BJ (cell line): ENCODE data around the gene COL20A1. TPM values are rescaled to one million over a fixed set of nuclear protein-coding genes. Genes with fewer than 3 reads are reported as not detected.

Experiments
- CTCF ChIA-PET: fragments of 350-600 bp; formaldehyde crosslinking; extraction: SDS; loops from one replicate; lab custom pipeline; 2021; ENCODE audit warnings: antibody characterized with exemption, inconsistent platforms; lab: Yijun Ruan, JAX
- POLR2A ChIA-PET: fragments of 300-600 bp; sonication (Branson Sonifier 250); formaldehyde crosslinking; extraction: SDS; loops from one replicate; lab custom pipeline; 2021; ENCODE audit warnings: antibody characterized with exemption; lab: Charles Lee
- DNase-seq: peaks from one replicate; pipeline ENCODE4 v3.0.0-alpha.2; 2011; ENCODE audit warnings: low read depth
- H3K27me3 ChIP-seq: 2 replicates; pipeline ENCODE4 v1.6.0; 2011; ENCODE audit warnings: low read length; ENCODE audit not compliant: control insufficient read depth, insufficient read depth
- H3K36me3 ChIP-seq: 2 replicates; pipeline ENCODE4 v1.5.1; 2011; ENCODE audit warnings: low read length; ENCODE audit not compliant: control insufficient read depth, insufficient read depth
- H3K4me3 ChIP-seq: 2 replicates; pipeline ENCODE4 v1.5.1; 2011; ENCODE audit warnings: low read depth, mild to moderate bottlenecking, control low read depth, low read length
- CTCF ChIP-seq: IDR thresholded peaks from 2 replicates; pipeline ENCODE4 v1.5.1; 2011; ENCODE audit warnings: low read depth, mild to moderate bottlenecking, control low read depth, inconsistent platforms, low read length, moderate library complexity; ENCODE audit not compliant: insufficient read depth
- polyA plus RNA-seq: library from polyadenylated mRNA; depleted of rRNA; stranded (reverse); fragments of >200 nt; gene quantifications from 2 replicates; pipeline ENCODE4 v1.2.3, GENCODE V29; 2011

The COL20A1 gene
- polyA plus RNA-seq, 1 experiment: not detected

- DNase-seq: no peak
- no peak for TF ChIP-seq CTCF
- Histone ChIP-seq H3K36me3 (no peaks in the 10 kb centered on the region), H3K4me3 (no peak overlapping the region), H3K27me3 (no peaks in the 10 kb centered on the region)
- ChIA-PET POLR2A (no interaction called here), CTCF (no interaction called here)
Measured at GRCh38 chr20:63328718-63329275, 35.8 kb downstream of the COL20A1 start.

DNA sequence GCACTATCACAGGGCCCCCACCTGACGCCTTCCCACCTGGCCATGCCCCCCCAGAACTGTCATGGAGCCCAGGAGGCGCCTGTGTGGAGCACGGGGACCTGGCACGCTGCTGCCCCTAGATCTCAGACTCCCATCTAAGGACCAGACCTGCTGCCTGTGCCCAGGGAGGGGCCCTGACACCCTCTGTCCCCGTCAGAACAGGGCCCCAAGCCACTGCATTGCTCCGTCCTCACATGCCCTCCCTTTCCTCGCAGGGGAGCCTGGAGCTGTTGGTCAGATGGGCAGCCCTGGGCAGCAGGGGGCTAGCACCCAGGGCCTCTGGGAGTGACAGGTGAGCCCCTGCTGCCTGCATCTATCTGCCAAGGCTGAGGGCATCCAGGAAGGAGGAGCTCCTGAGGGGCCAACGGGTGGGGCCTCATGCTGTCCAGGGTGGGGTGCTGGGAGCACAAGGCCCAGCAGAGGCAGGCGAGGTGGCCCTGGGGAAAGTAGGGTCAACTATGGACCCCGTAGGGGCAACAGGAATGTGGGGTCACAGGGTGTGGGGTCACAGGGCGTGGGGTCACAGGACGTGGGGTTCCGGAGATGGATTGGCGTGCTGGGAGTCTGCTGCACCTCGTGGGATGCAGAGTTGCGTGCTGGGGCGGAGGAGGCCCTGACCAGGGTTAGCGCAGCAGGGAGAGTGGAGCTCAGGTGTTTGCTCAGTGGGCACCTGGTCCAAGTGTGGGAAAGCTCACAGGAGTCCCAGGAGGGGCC lies 36.5 kb downstream of the COL20A1 start:
- ChIA-PET CTCF (interaction anchor here (3.8 kb wide), 1 partner anchor 19 kb away, joined by 15 read pairs; no protein-coding TSS in a partner anchor), POLR2A (no interaction called here)
- no peaks in the 10 kb centered on the region for H3K27me3 ChIP-seq
- DNase-seq: no peak
- no peak for TF ChIP-seq CTCF
- no peaks in the 10 kb centered on the region for H3K36me3 ChIP-seq
- no peak overlapping the region for H3K4me3 ChIP-seq

DNA sequence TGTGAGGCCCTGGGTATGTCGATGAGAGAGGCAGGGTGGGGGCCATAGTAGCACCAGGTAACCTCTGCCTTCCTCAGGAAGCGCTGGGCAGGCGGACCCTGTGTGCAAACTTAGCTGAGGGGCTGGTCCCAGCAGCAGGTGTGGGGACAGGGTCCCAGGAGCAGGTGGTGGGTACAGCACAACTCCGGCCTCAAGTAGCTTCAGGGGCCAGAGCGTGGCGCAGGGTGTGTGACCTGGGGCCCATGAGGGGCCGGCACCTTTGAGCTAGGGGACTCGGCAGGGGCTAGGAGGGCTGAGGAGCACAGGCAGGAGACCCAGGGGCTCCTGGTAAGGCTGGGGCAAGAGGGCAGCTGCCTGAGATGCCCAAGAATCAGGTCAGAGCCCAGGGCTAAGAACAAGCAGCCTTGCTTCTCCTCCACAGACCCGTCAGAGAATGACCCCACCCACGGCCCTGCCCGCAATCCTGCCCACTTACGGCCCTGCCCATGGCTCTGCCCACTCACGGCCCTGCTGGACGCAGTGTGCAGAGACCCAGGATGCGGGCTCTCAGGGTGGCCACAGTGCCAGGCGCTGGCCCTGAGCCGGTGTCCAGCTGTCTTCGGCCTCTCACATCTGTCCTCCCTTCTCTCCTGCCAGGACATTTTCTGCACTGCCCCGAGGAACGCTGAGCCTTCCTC lies 37.2 kb downstream of the COL20A1 start:
- POLR2A ChIA-PET: no interaction called here

GRCh38 chr20:63330940-63331339 lies 38.0 kb downstream of the COL20A1 start:
- CTCF ChIA-PET: interaction anchor here (0.9 to 3.8 kb wide), 2 partner anchors 21 to 91 kb away, joined by 3 to 15 read pairs; no protein-coding TSS in a partner anchor
- no peak for TF ChIP-seq CTCF

More for the DNA sequence above, 37.2 kb downstream of the COL20A1 start:
- CTCF ChIA-PET: interaction anchor here (3.8 kb wide), 1 partner anchor 20 kb away, joined by 15 read pairs; no protein-coding TSS in a partner anchor
- no peak for TF ChIP-seq CTCF
- no peak for DNase-seq
- no peak overlapping the region for H3K4me3 ChIP-seq
- H3K27me3 ChIP-seq: no peaks in the 10 kb centered on the region
- H3K36me3 ChIP-seq: no peaks in the 10 kb centered on the region

More at GRCh38 chr20:63330940-63331339, 38.0 kb downstream of the COL20A1 start:
- H3K4me3 ChIP-seq: no peak overlapping the region
- no peaks in the 10 kb centered on the region for H3K36me3 ChIP-seq
- POLR2A ChIA-PET: no interaction called here
- DNase-seq: no peak
- H3K27me3 ChIP-seq: no peaks in the 10 kb centered on the region; the same call in 1 of the 2 replicates
